GM06990 (cell line): Measurements from ENCODE around the gene FAM118B.

Source experiments
- DNase-seq: peaks from one replicate; pipeline ENCODE4 v3.0.0-alpha.2; 2011; ENCODE audit not compliant: insufficient read length; ENCODE audit errors: extremely low read depth
- H3K27me3 ChIP-seq: replicated peaks from 2 replicates; pipeline ENCODE4 v1.6.0; 2011; ENCODE audit warnings: low read length; ENCODE audit not compliant: control insufficient read depth, insufficient read depth
- H3K36me3 ChIP-seq: 2 replicates; pipeline ENCODE4 v1.5.1; 2011; ENCODE audit warnings: low read length; ENCODE audit not compliant: control insufficient read depth, insufficient read depth
- H3K4me3 ChIP-seq: replicated peaks from 2 replicates; pipeline ENCODE4 v1.5.1; 2011; ENCODE audit warnings: low read depth, mild to moderate bottlenecking, control low read depth, low read length
- TF ChIP-seq, protein P1 (sequence below): IDR thresholded peaks from 2 replicates; pipeline ENCODE4 v1.5.1; 2011; ENCODE audit warnings: low read length, control low read depth, mild to moderate bottlenecking, inconsistent platforms; ENCODE audit not compliant: insufficient read depth, poor library complexity, severe bottlenecking

Gene FAM118B

DNA sequence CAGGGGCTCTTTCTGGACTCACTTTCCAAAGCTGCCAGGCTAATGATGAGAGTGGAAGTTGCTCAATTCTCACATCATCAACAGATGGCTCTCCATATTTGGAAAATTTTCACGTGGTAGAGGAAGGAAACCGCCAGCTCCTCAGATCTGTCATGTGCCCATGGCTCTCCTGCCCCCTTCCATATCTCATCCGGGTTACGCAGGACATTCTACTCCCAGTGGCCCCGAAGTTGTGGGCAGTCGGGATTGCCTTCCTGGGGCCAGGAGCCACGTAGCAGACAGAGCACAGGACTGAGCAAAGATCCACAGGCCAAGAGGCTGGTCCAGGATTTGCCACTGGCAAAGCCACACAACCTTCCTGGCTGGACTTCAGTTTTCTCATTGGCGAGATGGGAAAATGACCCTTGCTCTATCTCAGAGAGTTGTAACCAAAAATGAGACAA lies 39.0 kb upstream of the FAM118B start:
- DNase-seq: no peak
- TF ChIP-seq, protein P1, sequence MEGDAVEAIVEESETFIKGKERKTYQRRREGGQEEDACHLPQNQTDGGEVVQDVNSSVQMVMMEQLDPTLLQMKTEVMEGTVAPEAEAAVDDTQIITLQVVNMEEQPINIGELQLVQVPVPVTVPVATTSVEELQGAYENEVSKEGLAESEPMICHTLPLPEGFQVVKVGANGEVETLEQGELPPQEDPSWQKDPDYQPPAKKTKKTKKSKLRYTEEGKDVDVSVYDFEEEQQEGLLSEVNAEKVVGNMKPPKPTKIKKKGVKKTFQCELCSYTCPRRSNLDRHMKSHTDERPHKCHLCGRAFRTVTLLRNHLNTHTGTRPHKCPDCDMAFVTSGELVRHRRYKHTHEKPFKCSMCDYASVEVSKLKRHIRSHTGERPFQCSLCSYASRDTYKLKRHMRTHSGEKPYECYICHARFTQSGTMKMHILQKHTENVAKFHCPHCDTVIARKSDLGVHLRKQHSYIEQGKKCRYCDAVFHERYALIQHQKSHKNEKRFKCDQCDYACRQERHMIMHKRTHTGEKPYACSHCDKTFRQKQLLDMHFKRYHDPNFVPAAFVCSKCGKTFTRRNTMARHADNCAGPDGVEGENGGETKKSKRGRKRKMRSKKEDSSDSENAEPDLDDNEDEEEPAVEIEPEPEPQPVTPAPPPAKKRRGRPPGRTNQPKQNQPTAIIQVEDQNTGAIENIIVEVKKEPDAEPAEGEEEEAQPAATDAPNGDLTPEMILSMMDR: no peak
- Histone ChIP-seq H3K27me3 (no peaks in the 10 kb centered on the region), H3K4me3 (no peak overlapping the region), H3K36me3 (no peaks in the 10 kb centered on the region)

DNA sequence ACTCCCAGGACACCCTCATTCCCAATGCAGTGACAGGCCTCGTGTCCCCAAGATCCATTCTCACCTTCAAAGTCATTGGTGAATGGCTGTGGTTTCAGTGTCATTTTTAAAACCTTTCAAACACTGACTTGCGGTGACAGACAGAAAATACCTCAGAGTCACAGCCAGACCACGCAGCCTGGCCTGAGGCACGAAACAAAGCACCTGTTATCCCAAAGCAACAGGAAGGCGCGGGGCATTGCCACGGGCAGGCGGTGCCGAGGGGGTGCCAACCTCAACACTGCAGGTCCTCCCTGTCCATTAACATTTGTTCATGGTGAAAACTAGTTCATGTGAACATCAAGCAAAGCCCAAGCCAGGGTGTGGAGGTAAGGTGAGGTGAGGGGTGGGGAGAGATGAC lies 38.3 kb upstream of the FAM118B start:
- Histone ChIP-seq H3K36me3 (no peaks in the 10 kb centered on the region), H3K27me3 (no peaks in the 10 kb centered on the region), H3K4me3 (no peak overlapping the region)
- DNase-seq: no peak
- TF ChIP-seq, protein P1: no peak

DNA sequence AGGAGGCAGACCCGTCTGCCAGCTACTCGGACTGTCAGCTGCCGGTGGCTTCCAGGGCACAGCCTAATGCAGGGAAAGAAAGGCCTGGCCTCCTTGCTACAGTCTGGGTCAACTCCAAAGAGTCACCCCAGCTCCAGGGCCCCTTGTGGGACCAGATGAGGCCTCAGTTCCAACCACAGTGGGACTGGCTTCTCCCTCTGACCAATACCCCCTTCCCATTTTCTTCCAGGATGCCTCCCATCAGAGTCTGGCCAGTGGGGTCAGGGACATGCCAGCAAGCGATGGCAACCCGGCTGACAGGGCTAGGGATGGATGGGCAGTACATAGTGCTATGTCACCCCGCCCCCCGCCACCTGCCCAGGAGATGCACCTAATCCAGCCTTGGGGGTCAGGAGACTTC lies 36.8 kb upstream of the FAM118B start:
- TF ChIP-seq, protein P1: no peak
- Histone ChIP-seq H3K36me3 (no peaks in the 10 kb centered on the region), H3K4me3 (no peak overlapping the region), H3K27me3 (no peaks in the 10 kb centered on the region)
- DNase-seq: no peak

DNA sequence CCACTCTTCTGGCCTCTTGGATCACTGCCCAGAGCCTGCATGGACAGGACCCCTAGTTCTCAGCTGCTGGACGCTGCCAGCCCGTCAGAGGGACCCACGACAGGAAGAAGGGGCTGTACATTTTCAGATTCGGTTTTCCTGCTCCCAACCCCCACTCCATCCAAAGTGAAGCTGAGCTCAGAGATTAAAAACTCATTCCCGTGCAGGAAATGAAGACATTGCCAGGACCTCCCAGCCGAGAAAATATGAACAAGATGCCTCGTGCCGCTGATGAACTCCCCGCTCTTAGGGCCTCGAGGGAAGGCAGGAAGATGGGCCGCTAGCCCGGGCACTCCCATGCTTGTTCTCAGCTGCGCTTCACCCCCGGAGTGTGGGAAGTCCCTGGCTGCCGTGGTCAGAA lies 36.2 kb upstream of the FAM118B start:
- Histone ChIP-seq H3K27me3 (no peaks in the 10 kb centered on the region), H3K36me3 (no peaks in the 10 kb centered on the region), H3K4me3 (no peak overlapping the region)
- TF ChIP-seq, protein P1: no peak
- no peak for DNase-seq

DNA sequence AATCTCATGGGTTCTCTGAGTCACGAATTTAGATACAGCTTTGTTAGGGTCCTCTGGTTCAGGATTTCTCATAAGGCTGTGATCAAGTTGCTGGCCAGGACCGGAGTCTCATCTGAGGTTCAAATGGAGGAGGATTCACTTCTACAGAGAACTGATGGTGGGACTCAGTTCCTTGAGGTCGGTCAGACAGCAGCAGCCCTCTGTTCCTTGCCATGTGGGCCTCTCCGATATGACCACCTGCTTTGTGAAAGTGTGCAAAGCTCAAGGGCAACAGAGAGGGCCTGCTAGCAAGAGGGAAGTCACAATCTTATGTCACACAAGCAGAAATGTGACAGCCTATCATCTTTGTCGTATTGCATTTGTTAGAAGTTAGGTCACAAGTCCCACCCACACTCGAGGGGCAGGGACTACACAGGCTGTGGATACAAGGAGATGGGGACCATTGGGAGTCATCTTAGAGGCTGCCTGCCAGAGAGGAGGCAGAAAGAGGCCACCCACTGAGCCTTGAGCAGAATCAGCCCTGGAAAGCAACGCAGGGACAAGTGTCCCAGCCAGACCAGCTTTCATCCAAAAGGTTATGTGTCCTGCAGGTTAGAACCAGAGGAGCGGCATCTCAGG lies 34.6 kb upstream of the FAM118B start:
- TF ChIP-seq, protein P1: no peak
- DNase-seq: no peak
- Histone ChIP-seq H3K27me3 (no peaks in the 10 kb centered on the region), H3K36me3 (no peaks in the 10 kb centered on the region), H3K4me3 (no peak overlapping the region)

DNA sequence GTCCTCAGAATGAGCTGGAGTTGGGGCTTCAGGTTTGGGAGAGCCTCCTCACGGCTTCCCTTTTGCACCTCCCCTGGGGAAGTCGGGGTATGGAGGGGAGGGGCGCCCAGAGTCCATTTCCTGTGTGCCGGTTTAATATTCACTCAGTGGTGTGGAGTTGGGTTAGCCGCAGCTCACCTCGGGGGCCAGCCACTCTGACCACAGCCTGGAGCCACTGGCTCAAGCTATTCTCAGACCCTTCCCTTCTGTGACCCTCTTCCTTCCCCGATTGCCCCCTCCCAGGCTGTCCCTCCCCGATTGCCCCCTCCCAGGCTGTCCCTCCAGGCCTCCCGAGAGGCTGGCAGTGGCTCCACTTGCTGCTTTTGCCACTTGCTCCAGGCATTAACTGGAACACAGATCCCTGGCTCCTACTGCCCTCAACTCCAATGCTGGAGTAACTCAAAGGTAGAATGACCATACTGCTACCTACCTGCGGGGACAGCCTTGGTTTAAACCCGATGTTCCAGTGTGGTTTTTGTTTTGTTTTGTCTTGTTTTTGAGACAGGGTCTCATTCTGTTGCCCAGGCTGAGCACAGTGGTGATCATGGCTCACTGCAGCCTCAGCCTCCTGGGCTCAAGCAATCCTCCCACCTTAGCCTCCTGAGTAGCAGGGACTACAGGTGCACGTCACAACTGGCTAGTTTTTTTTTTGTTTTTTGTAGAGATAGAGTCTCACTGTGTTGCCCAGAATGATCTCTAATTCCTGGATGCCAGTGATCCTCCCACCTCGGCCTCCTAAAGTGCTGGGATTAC lies 29.4 kb upstream of the FAM118B start:
- H3K27me3 ChIP-seq: no peaks in the 10 kb centered on the region
- H3K36me3 ChIP-seq: no peaks in the 10 kb centered on the region
- DNase-seq: no peak
- TF ChIP-seq, protein P1: no peak
- H3K4me3 ChIP-seq: no peak overlapping the region
